SK-N-SH (cell line): ENCODE data around the gene TTC17. TPM values are rescaled to one million over a fixed set of nuclear protein-coding genes. Genes with fewer than 3 reads are reported as not detected.

Experiments used
- CTCF ChIA-PET: fragments of 300-600, 350-600 bp; formaldehyde crosslinking; extraction: SDS; loops from one replicate; lab custom pipeline; 2021; lab: Yijun Ruan, JAX
- POLR2A ChIA-PET: fragments of 350-600 bp; sonication (Branson Sonifier 250); formaldehyde crosslinking; extraction: SDS; loops from one replicate; lab custom pipeline; 2020; ENCODE audit warnings: antibody characterized with exemption, inconsistent platforms; lab: Yijun Ruan, JAX
- DNase-seq: peaks from one replicate; pipeline ENCODE4 v3.0.0; 2012
- H2AFZ ChIP-seq: fragments of 200-600 bp; sonication (generic); 2 replicates; pipeline ENCODE4 v1.8.1; 2016; ENCODE audit warnings: antibody characterized with exemption, mild to moderate bottlenecking, low read depth
- H3F3A ChIP-seq: fragments of 200-600 bp; sonication (generic); replicated peaks from 2 replicates; pipeline ENCODE3; 2016; ENCODE audit warnings: antibody characterized with exemption, mild to moderate bottlenecking; ENCODE audit not compliant: insufficient read depth
- H3K27ac ChIP-seq, 2 experiments: fragments of 200-500 bp in 1 of 2; fragments of 200-600 bp in 1 of 2; sonication (Bioruptor generic) in 1 of 2; sonication (generic), shearing (Covaris generic) in 1 of 2; 2 replicates each; pipeline versions ENCODE4 v1.5.1 to v1.6.1; 2014 to 2016; ENCODE audit warnings: low read depth in 2 of 2, inconsistent platforms in 1 of 2, low read length in 1 of 2, mild to moderate bottlenecking in 1 of 2, mixed read lengths in 1 of 2
- H3K27me3 ChIP-seq: fragments of 200-600 bp; sonication (generic), shearing (Covaris generic); 2 replicates; pipeline ENCODE4 v1.6.1; 2016; ENCODE audit warnings: mixed run types; ENCODE audit not compliant: insufficient read depth
- H3K36me3 ChIP-seq, 2 experiments: fragments of 200-500 bp in 1 of 2; fragments of 200-600 bp in 1 of 2; sonication (Bioruptor generic) in 1 of 2; sonication (generic) in 1 of 2; replicated peaks in 1 of 2; 2 replicates each; pipeline versions ENCODE3 to v1.5.1; 2014 to 2016; ENCODE audit warnings: low read length in 1 of 2, mild to moderate bottlenecking in 1 of 2; ENCODE audit not compliant: insufficient read depth in 2 of 2, control insufficient read depth in 1 of 2
- H3K4me1 ChIP-seq, 2 experiments: fragments of 200-500 bp in 1 of 2; fragments of 200-600 bp in 1 of 2; sonication (Bioruptor generic) in 1 of 2; sonication (generic), shearing (Covaris generic) in 1 of 2; 2 replicates each; pipeline versions ENCODE4 v1.5.1 to v1.6.1; 2014 to 2016; ENCODE audit warnings: low read depth in 1 of 2, low read length in 1 of 2, mixed run types in 1 of 2; ENCODE audit not compliant: insufficient read depth in 2 of 2, control insufficient read depth in 1 of 2
- H3K4me2 ChIP-seq: fragments of 200-600 bp; sonication (generic), shearing (Covaris generic); 2 replicates; pipeline ENCODE4 v1.6.1; 2017; ENCODE audit warnings: mixed run types
- H3K4me3 ChIP-seq, 2 experiments: fragments of 200-500 bp in 1 of 2; fragments of 200-600 bp in 1 of 2; sonication (Bioruptor generic) in 1 of 2; sonication (generic), shearing (Covaris generic) in 1 of 2; 2 replicates each; pipeline versions ENCODE4 v1.5.1 to v1.8.1; 2014 to 2016; ENCODE audit warnings: low read depth in 2 of 2, inconsistent platforms in 1 of 2, low read length in 1 of 2, mild to moderate bottlenecking in 1 of 2, mixed read lengths in 1 of 2, moderate library complexity in 1 of 2
- H3K79me2 ChIP-seq: fragments of 200-600 bp; sonication (generic); 2 replicates; pipeline ENCODE4 v1.8.1; 2017; ENCODE audit warnings: mild to moderate bottlenecking; ENCODE audit not compliant: insufficient read depth
- H3K9ac ChIP-seq: fragments of 200-600 bp; sonication (generic); 2 replicates; pipeline ENCODE4 v1.6.1; 2017; ENCODE audit warnings: mixed run types
- H3K9me2 ChIP-seq: fragments of 200-600 bp; sonication (generic); 2 replicates; pipeline ENCODE4 v1.6.1; 2017; ENCODE audit warnings: mixed run types
- H3K9me3 ChIP-seq: fragments of 200-600 bp; sonication (generic); 2 replicates; pipeline ENCODE4 v1.6.1; 2017; ENCODE audit warnings: mixed run types, mild to moderate bottlenecking, moderate library complexity
- H4K20me1 ChIP-seq: fragments of 200-600 bp; sonication (generic); 2 replicates; pipeline ENCODE4 v1.6.1; 2017; ENCODE audit warnings: mild to moderate bottlenecking, mixed run types; ENCODE audit not compliant: insufficient read depth
- ELF1 ChIP-seq: IDR thresholded peaks from 2 replicates; pipeline ENCODE4 v1.4.0; 2012
- EP300 ChIP-seq, 2 experiments: IDR thresholded peaks; 2 replicates each; pipeline versions ENCODE4 v1.4.0 to v1.6.1; 2012; ENCODE audit warnings: borderline replicate concordance in 1 of 2, low read depth in 1 of 2, low read length in 1 of 2
- EZH2phosphoT487 ChIP-seq: fragments of 200-600 bp; sonication (generic); IDR thresholded peaks from 2 replicates; pipeline ENCODE4 v1.6.1; 2017; ENCODE audit warnings: low read depth, mixed run types, mild to moderate bottlenecking, antibody characterized with exemption, moderate library complexity, borderline replicate concordance
- GABPA ChIP-seq: IDR thresholded peaks from 2 replicates; pipeline ENCODE4 v1.4.0; 2012; ENCODE audit warnings: low read depth, mild to moderate bottlenecking
- MEF2A ChIP-seq: IDR thresholded peaks from 2 replicates; pipeline ENCODE4 v1.4.0; 2012; ENCODE audit warnings: low read depth, borderline replicate concordance
- MXI1 ChIP-seq: IDR thresholded peaks from 2 replicates; pipeline ENCODE4 v1.6.1; 2012; ENCODE audit warnings: mild to moderate bottlenecking, low read depth, low read length, improper control_type of control experiment
- NFIC ChIP-seq: IDR thresholded peaks from 2 replicates; pipeline ENCODE4 v1.4.0; 2012; ENCODE audit warnings: borderline replicate concordance
- NRF1 ChIP-seq: IDR thresholded peaks from 2 replicates; pipeline ENCODE4 v1.6.1; 2012; ENCODE audit warnings: low read depth, mild to moderate bottlenecking, low read length
- POLR2AphosphoS5 ChIP-seq: IDR thresholded peaks from 2 replicates; pipeline ENCODE4 v1.6.1; 2012; ENCODE audit warnings: low read depth, low read length
- RAD21 ChIP-seq: IDR thresholded peaks from 2 replicates; pipeline ENCODE4 v1.6.1; 2012; ENCODE audit warnings: mild to moderate bottlenecking, low read length
- RCOR1 ChIP-seq: fragments of 150-350 bp; IDR thresholded peaks from 2 replicates; pipeline ENCODE4 v1.6.1; 2017; ENCODE audit warnings: antibody characterized with exemption, low read length
- TCF12 ChIP-seq: IDR thresholded peaks from 2 replicates; pipeline ENCODE4 v1.4.0; 2012
- YY1 ChIP-seq: IDR thresholded peaks from 2 replicates; pipeline ENCODE4 v1.4.0; 2012; ENCODE audit warnings: low read depth, mild to moderate bottlenecking
- WGBS: methylation state at CpG from one replicate; pipeline ENCODE4 v1.1.6; 2017; ENCODE audit warnings: low lambda C conversion rate; 5-methylcytosine and 5-hydroxymethylcytosine counted together
- polyA plus RNA-seq, 3 experiments: library from polyadenylated mRNA; depleted of rRNA; stranded (reverse); fragments of >200 nt; gene quantifications; 2 replicates each; pipeline ENCODE4 v1.2.3, GENCODE V29; 2012
- TF ChIP-seq, protein P1 (sequence below): IDR thresholded peaks from 2 replicates; pipeline ENCODE4 v1.4.0; 2012; ENCODE audit warnings: low read depth, borderline replicate concordance
- TF ChIP-seq, protein P2 (sequence below): IDR thresholded peaks from 2 replicates; pipeline ENCODE4 v1.6.1; 2012; ENCODE audit warnings: mild to moderate bottlenecking, low read depth, low read length, moderate library complexity
- TF ChIP-seq, protein P3 (sequence below): IDR thresholded peaks from 2 replicates; pipeline ENCODE4 v1.4.0; 2012; ENCODE audit warnings: low read depth

Gene TTC17
- polyA plus RNA-seq, 1 of the 3 experiments (the other 2 are of a cell fraction) = 66.0 TPM

GRCh38 chr11:43376594-43376993, 17.9 kb downstream of the TTC17 start:
- Histone ChIP-seq H3K4me2 (no peak overlapping the region), H2AFZ (no peak overlapping the region), H3F3A (no peaks in the 10 kb centered on the region), H3K27me3 (no peaks in the 10 kb centered on the region), H3K4me1 (no peaks in the 10 kb centered on the region), H4K20me1 (peaks cover 4% of the 10 kb centered on the region), H3K36me3 (peaks cover 25 to 29% of the 10 kb centered on the region in 2 experiments), H3K27ac (no peak overlapping the region), H3K9me3 (no peaks in the 10 kb centered on the region), H3K9me2 (no peaks in the 10 kb centered on the region), H3K79me2 (peaks cover 80% of the 10 kb centered on the region), H3K4me3 (no peak overlapping the region), H3K9ac (no peak overlapping the region)
- ChIA-PET CTCF (no interaction called here), POLR2A (no interaction called here)
- no peak for TF ChIP-seq NFIC
- TF ChIP-seq, protein P1, sequence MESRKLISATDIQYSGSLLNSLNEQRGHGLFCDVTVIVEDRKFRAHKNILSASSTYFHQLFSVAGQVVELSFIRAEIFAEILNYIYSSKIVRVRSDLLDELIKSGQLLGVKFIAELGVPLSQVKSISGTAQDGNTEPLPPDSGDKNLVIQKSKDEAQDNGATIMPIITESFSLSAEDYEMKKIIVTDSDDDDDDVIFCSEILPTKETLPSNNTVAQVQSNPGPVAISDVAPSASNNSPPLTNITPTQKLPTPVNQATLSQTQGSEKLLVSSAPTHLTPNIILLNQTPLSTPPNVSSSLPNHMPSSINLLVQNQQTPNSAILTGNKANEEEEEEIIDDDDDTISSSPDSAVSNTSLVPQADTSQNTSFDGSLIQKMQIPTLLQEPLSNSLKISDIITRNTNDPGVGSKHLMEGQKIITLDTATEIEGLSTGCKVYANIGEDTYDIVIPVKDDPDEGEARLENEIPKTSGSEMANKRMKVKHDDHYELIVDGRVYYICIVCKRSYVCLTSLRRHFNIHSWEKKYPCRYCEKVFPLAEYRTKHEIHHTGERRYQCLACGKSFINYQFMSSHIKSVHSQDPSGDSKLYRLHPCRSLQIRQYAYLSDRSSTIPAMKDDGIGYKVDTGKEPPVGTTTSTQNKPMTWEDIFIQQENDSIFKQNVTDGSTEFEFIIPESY = no peak
- no peak for TF ChIP-seq EP300 (IDR thresholded peaks at IDR 0.05; ENCODE audit: borderline replicate concordance in 1 of 2, low read depth in 1 of 2, low read length in 1 of 2)
- TF ChIP-seq RAD21 = no peak
- no peak for TF ChIP-seq POLR2AphosphoS5
- TF ChIP-seq MXI1 = no peak
- 82% methylated on average over 2 of the region's 2 CpGs for WGBS
- DNase-seq = no peak

DNA sequence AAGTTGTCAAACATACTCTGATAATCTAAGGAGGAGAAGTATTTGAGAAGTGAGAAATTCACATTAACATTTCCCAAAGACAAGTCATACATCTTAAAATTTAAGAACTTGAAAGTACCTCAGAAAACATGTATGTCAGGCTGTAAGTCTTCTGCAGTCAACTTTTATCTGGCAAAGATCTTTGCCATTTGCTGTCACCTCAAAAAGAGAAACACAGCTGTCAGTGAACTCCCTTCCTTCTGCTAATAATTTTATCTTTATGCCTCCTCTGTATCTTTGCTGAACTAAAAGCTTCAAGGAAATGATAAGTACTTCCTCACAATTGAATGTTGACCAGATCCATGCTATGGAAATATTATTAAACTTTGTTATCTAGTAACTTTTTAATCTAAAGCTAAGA, 18.7 kb downstream of the TTC17 start:
- TF ChIP-seq POLR2AphosphoS5 = no peak
- no peak for TF ChIP-seq ELF1
- TF ChIP-seq TCF12 = no peak
- TF ChIP-seq NFIC = no peak
- TF ChIP-seq, protein P2, sequence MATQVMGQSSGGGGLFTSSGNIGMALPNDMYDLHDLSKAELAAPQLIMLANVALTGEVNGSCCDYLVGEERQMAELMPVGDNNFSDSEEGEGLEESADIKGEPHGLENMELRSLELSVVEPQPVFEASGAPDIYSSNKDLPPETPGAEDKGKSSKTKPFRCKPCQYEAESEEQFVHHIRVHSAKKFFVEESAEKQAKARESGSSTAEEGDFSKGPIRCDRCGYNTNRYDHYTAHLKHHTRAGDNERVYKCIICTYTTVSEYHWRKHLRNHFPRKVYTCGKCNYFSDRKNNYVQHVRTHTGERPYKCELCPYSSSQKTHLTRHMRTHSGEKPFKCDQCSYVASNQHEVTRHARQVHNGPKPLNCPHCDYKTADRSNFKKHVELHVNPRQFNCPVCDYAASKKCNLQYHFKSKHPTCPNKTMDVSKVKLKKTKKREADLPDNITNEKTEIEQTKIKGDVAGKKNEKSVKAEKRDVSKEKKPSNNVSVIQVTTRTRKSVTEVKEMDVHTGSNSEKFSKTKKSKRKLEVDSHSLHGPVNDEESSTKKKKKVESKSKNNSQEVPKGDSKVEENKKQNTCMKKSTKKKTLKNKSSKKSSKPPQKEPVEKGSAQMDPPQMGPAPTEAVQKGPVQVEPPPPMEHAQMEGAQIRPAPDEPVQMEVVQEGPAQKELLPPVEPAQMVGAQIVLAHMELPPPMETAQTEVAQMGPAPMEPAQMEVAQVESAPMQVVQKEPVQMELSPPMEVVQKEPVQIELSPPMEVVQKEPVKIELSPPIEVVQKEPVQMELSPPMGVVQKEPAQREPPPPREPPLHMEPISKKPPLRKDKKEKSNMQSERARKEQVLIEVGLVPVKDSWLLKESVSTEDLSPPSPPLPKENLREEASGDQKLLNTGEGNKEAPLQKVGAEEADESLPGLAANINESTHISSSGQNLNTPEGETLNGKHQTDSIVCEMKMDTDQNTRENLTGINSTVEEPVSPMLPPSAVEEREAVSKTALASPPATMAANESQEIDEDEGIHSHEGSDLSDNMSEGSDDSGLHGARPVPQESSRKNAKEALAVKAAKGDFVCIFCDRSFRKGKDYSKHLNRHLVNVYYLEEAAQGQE = no peak
- TF ChIP-seq NRF1 = no peak
- TF ChIP-seq RAD21 = no peak
- no peak for TF ChIP-seq GABPA
- no peak for TF ChIP-seq EP300 (IDR thresholded peaks at IDR 0.05; ENCODE audit: borderline replicate concordance in 1 of 2, low read depth in 1 of 2, low read length in 1 of 2)
- TF ChIP-seq YY1 = no peak
- TF ChIP-seq RCOR1 = no peak
- TF ChIP-seq, protein P3, sequence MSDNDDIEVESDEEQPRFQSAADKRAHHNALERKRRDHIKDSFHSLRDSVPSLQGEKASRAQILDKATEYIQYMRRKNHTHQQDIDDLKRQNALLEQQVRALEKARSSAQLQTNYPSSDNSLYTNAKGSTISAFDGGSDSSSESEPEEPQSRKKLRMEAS = no peak
- no peak for TF ChIP-seq MEF2A
- no peak for TF ChIP-seq EZH2phosphoT487
- H2AFZ ChIP-seq = no peak overlapping the region
- H3F3A ChIP-seq = no peaks in the 10 kb centered on the region
- no peaks in the 10 kb centered on the region for H3K9me2 ChIP-seq
- peaks cover 4% of the 10 kb centered on the region; the same call in 1 of the 2 replicates for H4K20me1 ChIP-seq
- H3K4me1 ChIP-seq = no peaks in the 10 kb centered on the region
- no peak overlapping the region for H3K9ac ChIP-seq
- peaks cover 28 to 36% of the 10 kb centered on the region in 2 experiments for H3K36me3 ChIP-seq
- POLR2A ChIA-PET = no interaction called here
- H3K9me3 ChIP-seq = no peaks in the 10 kb centered on the region
- H3K4me2 ChIP-seq = no peak overlapping the region
- CTCF ChIA-PET = interaction anchor here (1.6 kb wide), 1 partner anchor 41 kb away, joined by 6 read pairs; no protein-coding TSS in a partner anchor
- H3K79me2 ChIP-seq = peaks cover 73% of the 10 kb centered on the region
- H3K4me3 ChIP-seq = no peak overlapping the region
- H3K27me3 ChIP-seq = no peaks in the 10 kb centered on the region
- H3K27ac ChIP-seq = no peak overlapping the region
- no peak for DNase-seq
